ENCODE data around the gene BCO2. TPM values are rescaled to one million over a fixed set of nuclear protein-coding genes. Genes with fewer than 3 reads are reported as not detected.

The BCO2 gene
- total and polyA plus RNA-seq, 2 experiments from 2014 or later, result 23.9 to 39.1 TPM

DNA sequence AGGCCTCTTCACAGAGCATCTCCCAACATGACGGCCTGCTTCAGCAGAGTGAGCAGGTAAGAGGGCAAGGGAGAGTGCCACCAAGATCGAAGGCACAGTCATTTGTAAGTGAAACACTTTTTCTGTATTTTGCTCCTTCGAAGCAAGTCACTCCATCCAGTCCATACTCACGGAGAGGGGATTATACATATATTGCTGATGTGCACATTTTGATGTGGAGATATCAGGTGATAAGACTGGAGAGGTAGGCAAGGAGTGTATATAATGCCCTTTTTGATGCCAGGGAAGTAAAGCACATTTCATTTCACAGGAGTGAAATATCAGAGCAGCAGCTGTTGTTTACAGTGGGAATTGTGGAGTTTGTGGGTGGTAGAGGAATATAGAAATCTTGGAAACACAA, 62.1 kb downstream of the BCO2 start:
- 99% methylated on average over 4 of the region's 4 CpGs for WGBS (ENCODE audit: low lambda C conversion rate, missing lambda C conversion rate)
- H2AFZ ChIP-seq, result no peak overlapping the region
- H3K27me3 ChIP-seq, result no peaks in the 10 kb centered on the region
- no peaks in the 10 kb centered on the region for H4K20me1 ChIP-seq (ENCODE audit: insufficient read depth, poor library complexity, severe bottlenecking)
- no peaks in the 10 kb centered on the region for H3K9me2 ChIP-seq (replicated peaks; ENCODE audit: insufficient read depth)
- no peak overlapping the region for H3K4me2 ChIP-seq
- H3K36me3 ChIP-seq (replicated peaks; ENCODE audit: insufficient read depth, low read depth), result peaks cover 4% of the 10 kb centered on the region
- no peaks in the 10 kb centered on the region for H3K4me1 ChIP-seq (ENCODE audit: insufficient read depth)
- H3K9me3 ChIP-seq (ENCODE audit: low read depth), result no peaks in the 10 kb centered on the region
- no peak for DNase-seq (ENCODE audit: low spot score)
- TF ChIP-seq, protein P1, sequence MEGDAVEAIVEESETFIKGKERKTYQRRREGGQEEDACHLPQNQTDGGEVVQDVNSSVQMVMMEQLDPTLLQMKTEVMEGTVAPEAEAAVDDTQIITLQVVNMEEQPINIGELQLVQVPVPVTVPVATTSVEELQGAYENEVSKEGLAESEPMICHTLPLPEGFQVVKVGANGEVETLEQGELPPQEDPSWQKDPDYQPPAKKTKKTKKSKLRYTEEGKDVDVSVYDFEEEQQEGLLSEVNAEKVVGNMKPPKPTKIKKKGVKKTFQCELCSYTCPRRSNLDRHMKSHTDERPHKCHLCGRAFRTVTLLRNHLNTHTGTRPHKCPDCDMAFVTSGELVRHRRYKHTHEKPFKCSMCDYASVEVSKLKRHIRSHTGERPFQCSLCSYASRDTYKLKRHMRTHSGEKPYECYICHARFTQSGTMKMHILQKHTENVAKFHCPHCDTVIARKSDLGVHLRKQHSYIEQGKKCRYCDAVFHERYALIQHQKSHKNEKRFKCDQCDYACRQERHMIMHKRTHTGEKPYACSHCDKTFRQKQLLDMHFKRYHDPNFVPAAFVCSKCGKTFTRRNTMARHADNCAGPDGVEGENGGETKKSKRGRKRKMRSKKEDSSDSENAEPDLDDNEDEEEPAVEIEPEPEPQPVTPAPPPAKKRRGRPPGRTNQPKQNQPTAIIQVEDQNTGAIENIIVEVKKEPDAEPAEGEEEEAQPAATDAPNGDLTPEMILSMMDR (IDR thresholded peaks at IDR 0.05; ENCODE audit: poor library complexity), result no peak
- TF ChIP-seq EZH2 (IDR thresholded peaks at IDR 0.05; ENCODE audit: borderline replicate concordance) (no peak), EZH2phosphoT487 (IDR thresholded peaks at IDR 0.05; ENCODE audit: low read depth, severe bottlenecking, unreplicated experiment) (no peak)
- H3K4me3 ChIP-seq, result no peak overlapping the region
- no peak overlapping the region for H3K27ac ChIP-seq
- H3K79me2 ChIP-seq, result no peaks in the 10 kb centered on the region

DNA sequence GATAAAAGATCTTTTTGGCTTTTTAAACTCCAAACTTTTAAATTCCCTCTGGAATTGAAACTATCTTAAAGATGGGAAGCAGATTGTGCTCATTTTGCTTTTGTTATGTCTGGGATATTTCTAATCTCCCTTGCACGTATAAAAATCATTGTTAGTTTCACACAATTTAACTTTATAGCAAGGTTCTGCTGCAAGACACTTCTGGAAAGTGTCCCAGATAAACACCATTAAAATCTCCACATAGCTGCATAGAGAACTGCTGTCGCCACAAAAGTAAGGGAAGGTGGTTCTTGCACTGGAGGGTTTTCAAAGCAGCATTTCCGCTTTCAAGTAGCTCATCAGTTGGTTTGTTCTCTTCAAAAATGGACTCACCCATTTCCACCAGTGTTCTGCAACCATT, 62.7 kb downstream of the BCO2 start:
- no peaks in the 10 kb centered on the region for H3K4me1 ChIP-seq (ENCODE audit: insufficient read depth)
- H3K36me3 ChIP-seq (replicated peaks; ENCODE audit: insufficient read depth, low read depth), result peaks cover 4% of the 10 kb centered on the region
- H4K20me1 ChIP-seq (ENCODE audit: insufficient read depth, poor library complexity, severe bottlenecking), result no peaks in the 10 kb centered on the region
- H3K27me3 ChIP-seq, result no peaks in the 10 kb centered on the region
- no peak for DNase-seq (ENCODE audit: low spot score)
- H2AFZ ChIP-seq, result no peak overlapping the region
- H3K27ac ChIP-seq, result no peak overlapping the region
- no peaks in the 10 kb centered on the region for H3K9me2 ChIP-seq (replicated peaks; ENCODE audit: insufficient read depth)
- H3K4me2 ChIP-seq, result no peak overlapping the region
- no peaks in the 10 kb centered on the region for H3K9me3 ChIP-seq (ENCODE audit: low read depth)
- H3K79me2 ChIP-seq, result no peaks in the 10 kb centered on the region
- TF ChIP-seq EZH2 (IDR thresholded peaks at IDR 0.05; ENCODE audit: borderline replicate concordance) (no peak), EZH2phosphoT487 (IDR thresholded peaks at IDR 0.05; ENCODE audit: low read depth, severe bottlenecking, unreplicated experiment) (no peak)
- TF ChIP-seq, protein P1 (IDR thresholded peaks at IDR 0.05; ENCODE audit: poor library complexity), result no peak
- H3K4me3 ChIP-seq, result no peak overlapping the region
- WGBS (ENCODE audit: low lambda C conversion rate, missing lambda C conversion rate), result 85% methylated on average over 3 of the region's 3 CpGs

GRCh38 chr11:112241486-112241885, 66.2 kb downstream of the BCO2 start:
- no peaks in the 10 kb centered on the region for H3K27me3 ChIP-seq
- no peak for TF ChIP-seq EZH2 (IDR thresholded peaks at IDR 0.05; ENCODE audit: borderline replicate concordance)
- no peak for TF ChIP-seq EZH2phosphoT487 (IDR thresholded peaks at IDR 0.05; ENCODE audit: low read depth, severe bottlenecking, unreplicated experiment)
- TF ChIP-seq, protein P1 (IDR thresholded peaks at IDR 0.05; ENCODE audit: poor library complexity), result no peak
- no peaks in the 10 kb centered on the region for H3K4me1 ChIP-seq (ENCODE audit: insufficient read depth)
- no peak overlapping the region for H3K4me3 ChIP-seq
- no peak overlapping the region for H3K27ac ChIP-seq
- no peaks in the 10 kb centered on the region for H4K20me1 ChIP-seq (ENCODE audit: insufficient read depth, poor library complexity, severe bottlenecking)
- peaks cover 4% of the 10 kb centered on the region for H3K36me3 ChIP-seq (replicated peaks; ENCODE audit: insufficient read depth, low read depth)
- no peak for DNase-seq (ENCODE audit: low spot score)
- H3K79me2 ChIP-seq, result no peaks in the 10 kb centered on the region
- no peaks in the 10 kb centered on the region for H3K9me3 ChIP-seq (ENCODE audit: low read depth)
- no peaks in the 10 kb centered on the region for H3K9me2 ChIP-seq (replicated peaks; ENCODE audit: insufficient read depth)
- 49% methylated on average over 3 of the region's 3 CpGs for WGBS (ENCODE audit: low lambda C conversion rate, missing lambda C conversion rate)
- H3K4me2 ChIP-seq, result no peak overlapping the region
- H2AFZ ChIP-seq, result no peak overlapping the region

- TF ChIP-seq EZH2 (IDR thresholded peaks at IDR 0.05; ENCODE audit: borderline replicate concordance), result no peak
- TF ChIP-seq, protein P1 (IDR thresholded peaks at IDR 0.05; ENCODE audit: poor library complexity), result no peak
- TF ChIP-seq EZH2phosphoT487 (IDR thresholded peaks at IDR 0.05; ENCODE audit: low read depth, severe bottlenecking, unreplicated experiment), result no peak
- Histone ChIP-seq H3K4me2 (no peak overlapping the region), H3K27me3 (no peaks in the 10 kb centered on the region), H3K36me3 (replicated peaks; ENCODE audit: insufficient read depth, low read depth) (no peaks in the 10 kb centered on the region), H3K9me2 (replicated peaks; ENCODE audit: insufficient read depth) (no peaks in the 10 kb centered on the region), H3K27ac (no peak overlapping the region), H3K4me3 (no peak overlapping the region), H3K9me3 (ENCODE audit: low read depth) (no peaks in the 10 kb centered on the region), H3K4me1 (ENCODE audit: insufficient read depth) (no peaks in the 10 kb centered on the region), H4K20me1 (ENCODE audit: insufficient read depth, poor library complexity, severe bottlenecking) (no peaks in the 10 kb centered on the region), H2AFZ (no peak overlapping the region), H3K79me2 (no peaks in the 10 kb centered on the region)
- WGBS (ENCODE audit: low lambda C conversion rate, missing lambda C conversion rate), result 77% methylated on average over 4 of the region's 4 CpGs
- DNase-seq (ENCODE audit: low spot score), result no peak
Observed at GRCh38 chr11:112247201-112247600, 71.9 kb downstream of the BCO2 start.
